GM12878 (cell line): Measurements from ENCODE around the gene SYCE3. TPM values are rescaled to one million over a fixed set of nuclear protein-coding genes. Genes with fewer than 3 reads are reported as not detected.

ENCODE experiments used
- ASH2L ChIP-seq: fragments of 300-600, 200-600 bp; sonication (generic); IDR thresholded peaks from 2 replicates; pipeline ENCODE4 v1.6.1; 2017; ENCODE audit warnings: low read depth, mild to moderate bottlenecking, borderline replicate concordance
- BRCA1 ChIP-seq: IDR thresholded peaks from 2 replicates; pipeline ENCODE4 v1.6.1; 2011; ENCODE audit warnings: low read depth, low read length, improper control_type of control experiment
- CBFB ChIP-seq: IDR thresholded peaks from 2 replicates; pipeline ENCODE4 v1.6.1; 2016; ENCODE audit warnings: antibody characterized with exemption, low read depth
- CBX3 ChIP-seq: fragments of 200-600 bp; sonication (generic); IDR thresholded peaks from 2 replicates; pipeline ENCODE4 v1.6.1; 2016; ENCODE audit warnings: low read depth, borderline replicate concordance
- CREM ChIP-seq: IDR thresholded peaks from 2 replicates; pipeline ENCODE4 v1.6.1; 2014; ENCODE audit warnings: antibody characterized with exemption, low read depth
- DPF2 ChIP-seq: fragments of 450-650 bp; IDR thresholded peaks from 2 replicates; pipeline ENCODE4 v1.6.1; 2017; ENCODE audit warnings: mild to moderate bottlenecking
- GABPA ChIP-seq: IDR thresholded peaks from 2 replicates; pipeline ENCODE4 v1.6.1; 2014; ENCODE audit warnings: antibody characterized with exemption, low read depth, mild to moderate bottlenecking, inconsistent platforms
- HDGF ChIP-seq: fragments of 450-650 bp; IDR thresholded peaks from 2 replicates; pipeline ENCODE4 v1.6.1; 2016; ENCODE audit warnings: antibody characterized with exemption
- MTA3 ChIP-seq: IDR thresholded peaks from 2 replicates; pipeline ENCODE4 v1.6.1; 2012; ENCODE audit warnings: low read length, inconsistent platforms, borderline replicate concordance
- MXI1 ChIP-seq: fragments of 150-350 bp; IDR thresholded peaks from 2 replicates; pipeline ENCODE4 v1.6.1; 2011; ENCODE audit warnings: low read depth, mild to moderate bottlenecking, inconsistent platforms, low read length, improper control_type of control experiment
- NR2C1 ChIP-seq: fragments of 450-650 bp; IDR thresholded peaks from 2 replicates; pipeline ENCODE4 v1.6.1; 2017; ENCODE audit warnings: antibody characterized with exemption, mild to moderate bottlenecking, moderate library complexity
- SMAD1 ChIP-seq: fragments of 450-650 bp; IDR thresholded peaks from 2 replicates; pipeline ENCODE4 v1.6.1; 2018; ENCODE audit warnings: mild to moderate bottlenecking, low read depth; ENCODE audit not compliant: partially characterized antibody
- SMC3 ChIP-seq: IDR thresholded peaks from 2 replicates; pipeline ENCODE4 v1.6.1; 2011; ENCODE audit warnings: low read length, improper control_type of control experiment, borderline replicate concordance
- STAT1 ChIP-seq: fragments of 450-650 bp; conservative IDR thresholded peaks from 2 replicates; pipeline ENCODE4 v1.6.1; 2014; ENCODE audit warnings: antibody characterized with exemption, mild to moderate bottlenecking
- TAF1 ChIP-seq: IDR thresholded peaks from 2 replicates; pipeline ENCODE4 v1.6.1; 2011; ENCODE audit warnings: mild to moderate bottlenecking, low read depth, low read length, borderline replicate concordance
- TCF12 ChIP-seq: IDR thresholded peaks from 2 replicates; pipeline ENCODE4 v1.6.1; 2011; ENCODE audit warnings: low read depth, mild to moderate bottlenecking, low read length
- TCF3 ChIP-seq: IDR thresholded peaks from 2 replicates; pipeline ENCODE4 v1.6.1; 2012; ENCODE audit warnings: low read depth, mild to moderate bottlenecking, low read length, borderline replicate concordance; ENCODE audit not compliant: insufficient read depth
- TCF7 ChIP-seq: IDR thresholded peaks from 2 replicates; pipeline ENCODE4 v1.6.1; 2014; ENCODE audit warnings: antibody characterized with exemption, borderline replicate concordance
- YY1 ChIP-seq: IDR thresholded peaks from 2 replicates; pipeline ENCODE4 v1.6.1; 2011; ENCODE audit warnings: low read depth, mild to moderate bottlenecking, low read length
- polyA plus RNA-seq, 11 experiments: library from polyadenylated mRNA; depleted of rRNA in 4 of 11; unstranded in 6 of 11; stranded (reverse) in 5 of 11; fragments of >200 nt; fragmentation: Nextera tagmentation in 4 of 11; fragmentation: Illumina TruSeq in 1 of 11; extraction: Ambion mirVana in 4 of 11; extraction: Trizol in 1 of 11; gene quantifications; 1 replicate in 1 of 11; 2 replicates in 10 of 11; pipeline versions ENCODE4 v1.2.1 to v1.2.3, GENCODE V29; 2011 to 2016; ENCODE audit warnings: inconsistent platforms in 2 of 11, missing spikeins in 2 of 11, low read depth in 1 of 11
- total RNA-seq, 4 experiments: library from RNA; depleted of rRNA in 3 of 4; stranded (reverse); fragments of >200 nt in 3 of 4; fragmentation: Illumina TruSeq in 1 of 4; extraction: Trizol in 1 of 4; gene quantifications; 2 replicates each; pipeline versions ENCODE4 v1.2.1 to v1.2.3, GENCODE V29; 2013 to 2021
- TF ChIP-seq, protein P1 (sequence below): fragments of 450-650 bp; formaldehyde crosslinking; IDR thresholded peaks from 2 replicates; pipeline ENCODE4 v1.5.0; 2022; ENCODE audit warnings: mild to moderate bottlenecking, missing genetic modification characterization
- TF ChIP-seq, protein P2 (sequence below): fragments of 450-650 bp; IDR thresholded peaks from 2 replicates; pipeline ENCODE4 v1.6.1; 2016; ENCODE audit warnings: mild to moderate bottlenecking, moderate library complexity, borderline replicate concordance

The SYCE3 gene
- total and polyA plus RNA-seq, 10 of the 15 experiments (the other 5 are each of a cell fraction or from before 2014, with no cell fraction given) = 0.38 to 0.91 (median 0.76) TPM; not detected in 4

DNA sequence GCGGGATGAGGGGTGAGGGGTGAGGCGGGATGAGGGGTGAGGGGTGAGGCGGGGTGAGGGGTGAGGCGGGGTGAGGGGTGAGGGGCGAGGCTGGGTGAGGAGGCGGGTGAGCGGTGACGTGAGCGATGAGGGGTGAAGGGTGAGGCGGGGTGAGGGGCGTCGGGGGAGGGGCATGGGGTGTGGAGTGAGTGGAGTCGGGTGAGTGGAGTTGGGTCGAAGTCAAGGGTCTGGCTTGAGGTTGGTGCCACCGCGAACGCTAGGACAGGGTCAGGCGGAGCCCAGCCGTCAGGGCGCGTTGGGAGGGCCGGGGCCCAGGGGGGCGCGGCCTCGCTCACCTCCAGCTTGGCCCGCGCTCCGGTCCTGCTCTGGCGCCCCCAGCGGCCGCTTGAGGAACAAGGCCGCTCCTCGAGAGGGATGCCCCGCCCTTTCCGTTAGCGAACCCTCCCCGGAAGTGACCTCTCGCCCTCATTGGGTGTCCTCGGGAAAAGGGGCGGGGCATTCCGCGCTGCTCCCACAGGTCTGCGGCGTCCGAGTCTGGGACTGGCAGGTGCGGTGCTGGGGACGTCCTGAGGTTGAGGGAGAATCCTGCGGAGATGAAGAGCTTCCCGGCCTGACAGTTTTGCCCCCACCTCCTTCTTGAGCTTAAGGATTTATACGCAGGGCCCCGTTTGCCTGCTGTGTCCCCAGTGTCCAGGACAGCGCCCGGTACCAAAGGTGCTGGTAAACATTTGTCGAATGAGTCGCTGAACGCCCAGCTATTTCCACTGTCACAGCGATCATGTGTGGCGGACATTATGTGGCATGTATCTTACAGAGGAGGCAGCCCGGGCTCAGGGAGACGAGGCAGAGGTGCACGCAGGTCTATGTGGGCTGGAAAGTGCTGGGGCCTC, at the start of gene SYCE3 (continued):
- TF ChIP-seq, protein P1, sequence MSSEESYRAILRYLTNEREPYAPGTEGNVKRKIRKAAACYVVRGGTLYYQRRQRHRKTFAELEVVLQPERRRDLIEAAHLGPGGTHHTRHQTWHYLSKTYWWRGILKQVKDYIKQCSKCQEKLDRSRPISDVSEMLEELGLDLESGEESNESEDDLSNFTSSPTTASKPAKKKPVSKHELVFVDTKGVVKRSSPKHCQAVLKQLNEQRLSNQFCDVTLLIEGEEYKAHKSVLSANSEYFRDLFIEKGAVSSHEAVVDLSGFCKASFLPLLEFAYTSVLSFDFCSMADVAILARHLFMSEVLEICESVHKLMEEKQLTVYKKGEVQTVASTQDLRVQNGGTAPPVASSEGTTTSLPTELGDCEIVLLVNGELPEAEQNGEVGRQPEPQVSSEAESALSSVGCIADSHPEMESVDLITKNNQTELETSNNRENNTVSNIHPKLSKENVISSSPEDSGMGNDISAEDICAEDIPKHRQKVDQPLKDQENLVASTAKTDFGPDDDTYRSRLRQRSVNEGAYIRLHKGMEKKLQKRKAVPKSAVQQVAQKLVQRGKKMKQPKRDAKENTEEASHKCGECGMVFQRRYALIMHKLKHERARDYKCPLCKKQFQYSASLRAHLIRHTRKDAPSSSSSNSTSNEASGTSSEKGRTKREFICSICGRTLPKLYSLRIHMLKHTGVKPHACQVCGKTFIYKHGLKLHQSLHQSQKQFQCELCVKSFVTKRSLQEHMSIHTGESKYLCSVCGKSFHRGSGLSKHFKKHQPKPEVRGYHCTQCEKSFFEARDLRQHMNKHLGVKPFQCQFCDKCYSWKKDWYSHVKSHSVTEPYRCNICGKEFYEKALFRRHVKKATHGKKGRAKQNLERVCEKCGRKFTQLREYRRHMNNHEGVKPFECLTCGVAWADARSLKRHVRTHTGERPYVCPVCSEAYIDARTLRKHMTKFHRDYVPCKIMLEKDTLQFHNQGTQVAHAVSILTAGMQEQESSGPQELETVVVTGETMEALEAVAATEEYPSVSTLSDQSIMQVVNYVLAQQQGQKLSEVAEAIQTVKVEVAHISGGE (CRISPR knock-in tag) = no peak
- TF ChIP-seq TCF12 (no peak), CREM (peak; percentile 10; the same call in 1 of the 2 replicates), SMAD1 (no peak), BRCA1 (no peak), ASH2L (no peak), GABPA (0 out of 2 replicates have a peak, but pooled peaks have one; percentile 31), YY1 (peak; percentile 46; the same call in 1 of the 2 replicates), MTA3 (no peak), SMC3 (peak; percentile 45; the same call in 1 of the 2 replicates), STAT1 (no peak; the same call in 1 of the 2 replicates), NR2C1 (peak; percentile 40; the same call in 1 of the 2 replicates), CBX3 (no peak), HDGF (0 out of 2 replicates have a peak, but pooled peaks have one; percentile 51), TCF7 (no peak), DPF2 (no peak), CBFB (no peak), TCF3 (peak; percentile 50; the same call in 1 of the 2 replicates), MXI1 (peak; percentile 63; the same call in 1 of the 2 replicates), TAF1 (peak; percentile 52; the same call in 1 of the 2 replicates)
- TF ChIP-seq, protein P2, sequence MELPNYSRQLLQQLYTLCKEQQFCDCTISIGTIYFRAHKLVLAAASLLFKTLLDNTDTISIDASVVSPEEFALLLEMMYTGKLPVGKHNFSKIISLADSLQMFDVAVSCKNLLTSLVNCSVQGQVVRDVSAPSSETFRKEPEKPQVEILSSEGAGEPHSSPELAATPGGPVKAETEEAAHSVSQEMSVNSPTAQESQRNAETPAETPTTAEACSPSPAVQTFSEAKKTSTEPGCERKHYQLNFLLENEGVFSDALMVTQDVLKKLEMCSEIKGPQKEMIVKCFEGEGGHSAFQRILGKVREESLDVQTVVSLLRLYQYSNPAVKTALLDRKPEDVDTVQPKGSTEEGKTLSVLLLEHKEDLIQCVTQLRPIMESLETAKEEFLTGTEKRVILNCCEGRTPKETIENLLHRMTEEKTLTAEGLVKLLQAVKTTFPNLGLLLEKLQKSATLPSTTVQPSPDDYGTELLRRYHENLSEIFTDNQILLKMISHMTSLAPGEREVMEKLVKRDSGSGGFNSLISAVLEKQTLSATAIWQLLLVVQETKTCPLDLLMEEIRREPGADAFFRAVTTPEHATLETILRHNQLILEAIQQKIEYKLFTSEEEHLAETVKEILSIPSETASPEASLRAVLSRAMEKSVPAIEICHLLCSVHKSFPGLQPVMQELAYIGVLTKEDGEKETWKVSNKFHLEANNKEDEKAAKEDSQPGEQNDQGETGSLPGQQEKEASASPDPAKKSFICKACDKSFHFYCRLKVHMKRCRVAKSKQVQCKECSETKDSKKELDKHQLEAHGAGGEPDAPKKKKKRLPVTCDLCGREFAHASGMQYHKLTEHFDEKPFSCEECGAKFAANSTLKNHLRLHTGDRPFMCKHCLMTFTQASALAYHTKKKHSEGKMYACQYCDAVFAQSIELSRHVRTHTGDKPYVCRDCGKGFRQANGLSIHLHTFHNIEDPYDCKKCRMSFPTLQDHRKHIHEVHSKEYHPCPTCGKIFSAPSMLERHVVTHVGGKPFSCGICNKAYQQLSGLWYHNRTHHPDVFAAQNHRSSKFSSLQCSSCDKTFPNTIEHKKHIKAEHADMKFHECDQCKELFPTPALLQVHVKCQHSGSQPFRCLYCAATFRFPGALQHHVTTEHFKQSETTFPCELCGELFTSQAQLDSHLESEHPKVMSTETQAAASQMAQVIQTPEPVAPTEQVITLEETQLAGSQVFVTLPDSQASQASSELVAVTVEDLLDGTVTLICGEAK = no peak; the same call in 1 of the 2 replicates
